Activated T-helper 1 cell treated with anti-CD3 and anti-CD28 coated beads, Interleukin-12 subunit alpha, Interleukin-12 subunit beta, Interleukin-2, Interleukin-4 antibody, amounts not matched to agents 30 ng/mL and 10 ng/mL and 1 ng/mL, durations not matched to agents 14 hours and 24 hours and 36 hours (primary cell): ENCODE data around the gene NKX1-2. TPM values are rescaled to one million over a fixed set of nuclear protein-coding genes. Genes with fewer than 3 reads are reported as not detected.

Experiments
- DNase-seq: peaks from one replicate; pipeline ENCODE4 v3.0.0; 2021; ENCODE audit warnings: low spot score
- H3K27ac Mint-ChIP-seq: one replicate; pipeline ENCODE4 v1.8.0; 2021; ENCODE audit warnings: mild to moderate bottlenecking, mixed read lengths
- H3K27me3 Mint-ChIP-seq: one replicate; pipeline ENCODE4 v1.8.0; 2022; ENCODE audit warnings: mild to moderate bottlenecking, moderate library complexity, mixed read lengths; ENCODE audit not compliant: insufficient read depth
- H3K36me3 Mint-ChIP-seq: one replicate; pipeline ENCODE4 v1.8.0; 2021; ENCODE audit warnings: low read depth, mixed read lengths
- H3K4me1 Mint-ChIP-seq: one replicate; pipeline ENCODE4 v1.8.0; 2021; ENCODE audit warnings: low read depth, mixed read lengths
- H3K4me3 Mint-ChIP-seq: one replicate; pipeline ENCODE4 v1.8.0; 2021; ENCODE audit warnings: mild to moderate bottlenecking, moderate library complexity, mixed read lengths
- H3K9me3 Mint-ChIP-seq: one replicate; pipeline ENCODE4 v1.8.0; 2021; ENCODE audit warnings: mixed read lengths
- intact Hi-C: fragments of 100-400 bp; cut with micrococcal nuclease; formaldehyde crosslinking; loops from one replicate; pipeline ENCODE4 v1.15.1; 2024
- total RNA-seq: library from RNA; stranded (reverse); gene quantifications from 2 replicates; pipeline ENCODE4 v1.2.3, GENCODE V29; 2022

NKX1-2 gene
- total RNA-seq, 1 donor from 2014 or later, result not detected

DNA sequence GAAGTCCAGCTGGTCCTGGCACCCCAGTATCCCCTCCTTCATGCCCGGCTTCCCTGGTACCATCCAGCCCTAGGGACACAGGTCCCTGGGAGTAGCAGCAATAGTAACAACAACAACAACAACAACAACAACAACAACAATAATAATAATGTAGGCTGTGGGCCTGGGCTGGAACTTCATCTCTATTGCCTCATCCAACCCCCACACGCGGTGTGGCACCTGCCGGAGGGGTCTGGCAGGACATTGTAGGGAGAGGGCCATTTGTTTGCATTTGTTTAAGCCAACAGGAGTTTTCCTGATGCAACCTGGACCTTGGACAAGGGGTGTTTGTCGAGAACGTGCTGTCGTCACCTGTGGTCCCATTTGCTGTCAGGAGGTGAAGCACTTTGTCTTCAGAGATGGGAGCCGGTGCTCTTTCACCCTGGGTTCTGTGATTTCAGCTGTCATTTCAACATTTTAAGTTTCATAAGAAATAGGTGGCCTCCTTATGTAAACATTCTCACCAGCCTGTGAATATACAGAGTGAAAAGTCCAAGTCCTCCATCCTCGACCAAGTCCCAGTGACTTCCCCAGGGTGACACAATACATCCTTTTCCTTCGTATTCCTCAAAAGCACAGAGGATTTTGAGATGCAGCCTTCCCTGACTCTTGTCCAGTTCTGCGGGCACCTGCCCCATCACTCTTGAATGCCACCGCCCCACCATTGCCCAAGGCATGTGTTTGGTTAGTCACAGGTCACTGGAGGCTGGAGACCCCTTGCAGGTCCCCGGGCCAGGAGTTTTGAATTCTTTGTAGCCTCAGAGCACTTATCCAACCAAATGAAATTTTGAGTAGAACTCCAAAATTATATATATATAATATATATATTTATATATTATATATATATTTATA is 21.0 kb upstream of the NKX1-2 start:
- H3K4me1 Mint-ChIP-seq, result peaks cover 5% of the 10 kb centered on the region

DNA sequence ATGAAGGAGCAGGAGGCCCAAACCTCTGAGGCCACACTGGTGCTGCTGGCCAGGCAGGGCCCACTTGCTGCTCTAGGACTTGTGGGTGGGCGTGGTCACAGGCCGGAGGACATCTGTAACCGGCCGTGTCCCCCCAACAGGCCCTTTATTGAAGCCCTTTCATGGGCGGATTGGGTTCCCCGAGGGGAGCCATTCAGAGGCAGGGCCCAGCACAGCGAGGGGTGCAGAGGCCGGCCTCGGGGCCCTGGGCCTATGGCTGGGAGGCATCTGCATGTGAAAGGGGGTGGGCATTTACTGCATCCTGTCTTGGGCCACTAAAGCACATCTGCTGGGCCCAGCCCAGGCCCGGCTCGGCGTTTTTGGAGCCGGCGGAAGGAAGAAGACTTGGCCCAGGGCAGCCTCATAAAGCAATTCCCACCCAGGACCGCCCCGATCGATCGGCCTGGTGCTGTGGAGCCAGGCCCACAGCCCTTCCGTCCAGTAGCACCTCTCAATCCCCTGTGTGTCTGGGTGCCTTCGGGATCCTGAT is 20.2 kb upstream of the NKX1-2 start:
- Mint-ChIP-seq H3K36me3 (no peaks in the 10 kb centered on the region), H3K4me1 (peaks cover 12% of the 10 kb centered on the region), H3K9me3 (no peaks in the 10 kb centered on the region), H3K4me3 (no peak overlapping the region), H3K27ac (no peak overlapping the region), H3K27me3 (peaks cover 2% of the 10 kb centered on the region)
- intact Hi-C loops, result no loop called here
- DNase-seq, result no peak

More for the DNA sequence above, 21.0 kb upstream of the NKX1-2 start:
- no peak for DNase-seq
- H3K27ac Mint-ChIP-seq, result no peak overlapping the region
- H3K9me3 Mint-ChIP-seq, result no peaks in the 10 kb centered on the region
- intact Hi-C loops, result no loop called here
- peaks cover 2% of the 10 kb centered on the region for H3K27me3 Mint-ChIP-seq
- H3K36me3 Mint-ChIP-seq, result no peaks in the 10 kb centered on the region
- H3K4me3 Mint-ChIP-seq, result no peak overlapping the region

DNA sequence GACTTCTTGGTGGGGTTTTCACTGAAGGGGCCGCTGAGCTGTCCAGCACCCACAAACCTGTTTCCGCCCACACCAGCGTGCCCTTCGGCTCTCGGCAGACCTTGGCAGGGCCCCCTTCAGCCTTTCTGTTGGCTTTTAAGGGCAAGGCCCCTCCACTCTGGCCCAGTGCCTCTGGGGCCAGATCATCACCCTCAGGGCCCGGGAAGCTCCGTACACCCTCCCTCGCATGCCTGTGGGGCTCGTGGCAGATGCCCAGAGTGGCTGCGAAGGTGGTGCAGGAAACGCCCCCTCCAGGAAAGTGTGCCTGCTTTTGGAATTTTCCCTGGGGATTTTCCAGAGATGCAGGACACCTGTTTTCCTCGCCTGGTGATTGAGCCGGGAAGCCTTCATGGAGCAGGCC is 18.8 kb upstream of the NKX1-2 start:
- Mint-ChIP-seq H3K27me3 (peaks cover 2% of the 10 kb centered on the region), H3K9me3 (no peaks in the 10 kb centered on the region), H3K27ac (no peak overlapping the region), H3K36me3 (peaks cover 3% of the 10 kb centered on the region), H3K4me3 (no peak overlapping the region), H3K4me1 (peaks cover 21% of the 10 kb centered on the region)
- no peak for DNase-seq
- intact Hi-C loops, result no loop called here

DNA sequence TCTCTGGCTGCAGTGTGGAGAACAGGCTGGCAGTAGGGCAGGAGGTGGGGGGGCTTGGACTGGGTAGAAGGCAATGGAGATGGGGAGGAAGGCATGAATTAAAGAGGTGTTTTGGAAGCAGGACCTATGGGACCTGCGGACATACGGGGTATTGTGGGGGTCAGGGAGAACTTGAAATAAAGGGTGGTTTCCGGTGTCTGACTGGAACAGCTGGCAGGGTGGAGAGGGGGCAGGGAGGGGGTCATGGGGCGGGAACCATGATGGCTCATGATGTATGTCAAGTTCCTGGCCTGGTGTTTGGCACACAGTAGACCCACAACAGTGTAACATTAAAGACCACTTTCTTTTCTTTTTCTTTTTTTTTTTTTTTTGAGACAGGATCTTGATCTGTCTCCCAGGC is 17.3 kb upstream of the NKX1-2 start:
- H3K27ac Mint-ChIP-seq, result no peak overlapping the region
- H3K4me1 Mint-ChIP-seq, result peaks cover 21% of the 10 kb centered on the region
- H3K27me3 Mint-ChIP-seq, result peaks cover 2% of the 10 kb centered on the region
- DNase-seq, result no peak
- no peaks in the 10 kb centered on the region for H3K9me3 Mint-ChIP-seq
- H3K4me3 Mint-ChIP-seq, result no peak overlapping the region
- H3K36me3 Mint-ChIP-seq, result peaks cover 3% of the 10 kb centered on the region
- intact Hi-C loops, result no loop called here

DNA sequence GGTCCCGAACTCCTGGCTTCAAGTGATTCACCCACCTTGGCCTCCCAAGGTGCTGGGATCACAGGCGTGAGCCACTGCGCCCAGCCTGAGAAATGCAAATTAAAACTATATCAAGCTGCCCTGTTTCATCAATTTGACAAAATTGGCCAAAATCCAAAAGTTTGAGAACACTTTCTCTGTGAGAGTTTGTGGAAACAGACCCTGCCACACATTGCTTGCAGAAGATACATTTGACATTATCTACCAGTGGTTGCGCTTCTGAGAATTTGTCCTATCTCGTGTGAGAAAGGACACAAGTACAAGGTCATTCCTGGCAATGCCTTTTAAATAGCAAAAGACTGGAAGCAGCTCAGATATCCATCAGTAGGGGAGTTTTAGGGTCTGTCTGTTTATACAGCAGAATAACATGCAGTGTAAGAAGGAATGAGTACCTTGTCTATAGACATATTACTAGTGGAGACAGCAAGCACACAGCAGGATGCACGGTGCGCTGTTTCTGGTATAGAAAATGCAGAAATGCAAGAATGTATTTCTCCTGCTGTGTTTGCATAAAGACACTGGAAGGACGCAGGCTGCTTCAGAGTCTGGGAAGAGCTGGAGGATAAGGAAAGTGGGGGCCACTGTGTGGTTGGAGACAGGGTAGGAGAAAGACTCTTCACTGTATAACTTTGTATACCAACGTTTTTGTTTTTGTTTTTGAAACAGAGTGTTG is 16.1 kb upstream of the NKX1-2 start:
- intact Hi-C loops, result no loop called here
- H3K27ac Mint-ChIP-seq, result no peak overlapping the region
- no peaks in the 10 kb centered on the region for H3K27me3 Mint-ChIP-seq
- H3K4me1 Mint-ChIP-seq, result peaks cover 26% of the 10 kb centered on the region
- DNase-seq, result no peak
- H3K9me3 Mint-ChIP-seq, result no peaks in the 10 kb centered on the region
- peaks cover 4% of the 10 kb centered on the region for H3K36me3 Mint-ChIP-seq
- H3K4me3 Mint-ChIP-seq, result peak overlapping the region; percentile 50

DNA sequence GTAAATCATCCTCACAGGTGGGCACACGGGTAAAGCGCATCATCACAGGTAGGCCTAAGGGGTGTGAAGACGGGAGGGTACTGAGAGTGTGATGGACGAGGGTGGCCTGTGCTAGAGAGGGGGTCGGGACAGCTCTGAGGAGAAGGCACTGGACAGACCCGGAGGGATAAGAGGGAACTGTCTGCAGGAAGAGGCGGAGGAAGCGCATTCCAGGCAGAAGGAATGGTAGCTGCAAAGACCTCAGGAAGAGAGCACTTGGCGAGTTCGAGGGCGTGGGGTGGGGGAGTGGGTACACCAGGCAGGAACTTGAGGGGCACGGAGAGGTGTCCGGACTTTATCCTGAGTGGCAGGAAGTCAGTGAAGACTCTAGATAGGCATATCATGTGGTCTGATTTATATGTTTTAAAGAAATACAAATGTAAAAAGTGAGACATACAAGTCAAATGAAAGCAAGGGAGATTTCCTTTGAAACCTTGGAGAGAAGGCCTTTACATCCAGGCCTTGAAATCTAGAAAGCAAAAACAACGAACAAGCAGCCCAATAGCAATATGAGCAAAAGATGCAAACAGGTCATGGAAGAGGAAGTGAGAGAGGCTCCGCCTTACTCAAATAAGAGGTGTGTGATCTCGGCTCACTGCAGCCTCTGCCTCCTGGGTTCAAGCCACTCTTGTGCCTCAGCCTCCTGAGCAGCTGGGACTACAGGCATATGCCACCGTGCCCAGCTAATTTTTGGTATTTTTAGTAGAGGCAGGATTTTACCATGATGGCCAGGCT is 15.4 kb upstream of the NKX1-2 start:
- Mint-ChIP-seq H3K27me3 (peaks cover 1% of the 10 kb centered on the region), H3K9me3 (no peaks in the 10 kb centered on the region), H3K4me1 (peaks cover 26% of the 10 kb centered on the region), H3K27ac (peak overlapping the region; percentile 57), H3K36me3 (peaks cover 4% of the 10 kb centered on the region), H3K4me3 (peak overlapping the region; percentile 50)
- intact Hi-C loops, result no loop called here
- no peak for DNase-seq

DNA sequence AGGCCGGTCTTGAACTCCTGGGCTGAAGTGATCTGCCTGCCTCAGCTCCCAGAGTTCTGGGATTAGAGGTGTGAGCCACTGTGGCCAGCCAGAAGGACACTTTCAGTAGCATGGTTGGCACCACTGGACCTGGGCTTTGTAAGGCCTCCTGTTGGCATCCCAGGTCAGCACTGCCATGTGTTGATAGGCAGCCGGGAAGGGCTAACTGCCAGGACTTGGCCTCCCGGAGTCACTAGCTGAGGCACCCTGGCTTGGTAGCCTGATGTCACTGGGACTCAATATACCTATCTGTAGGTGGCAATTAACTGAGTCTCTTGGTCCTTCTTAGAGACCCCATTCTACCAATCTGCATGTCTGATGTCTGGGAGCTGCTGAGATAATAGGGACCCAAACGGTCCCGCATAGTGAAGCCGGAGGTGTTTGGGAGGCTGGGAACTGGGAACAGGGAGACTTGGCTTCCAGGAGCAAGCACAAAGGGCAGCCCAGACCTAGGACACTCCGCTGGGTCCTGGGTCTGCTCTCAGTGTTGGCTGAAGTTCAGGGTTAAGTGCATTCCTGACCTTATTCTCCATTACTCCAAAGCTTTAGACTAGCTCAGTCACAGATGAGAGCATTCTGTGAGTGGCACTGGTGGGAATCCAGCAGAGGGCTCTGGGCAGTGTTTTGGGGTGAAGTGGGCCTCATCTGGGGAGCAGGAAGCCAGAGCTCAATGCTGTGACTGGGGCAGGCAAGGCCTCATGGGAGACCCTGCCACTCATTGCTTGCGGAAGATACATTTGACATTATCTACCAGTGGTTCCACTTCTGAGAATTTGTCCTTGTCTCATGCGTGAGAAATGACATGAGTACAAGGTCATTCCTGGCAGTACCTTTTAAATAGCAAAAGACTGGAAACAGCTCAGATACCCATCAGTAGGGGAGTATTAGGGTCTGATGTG is 14.5 kb upstream of the NKX1-2 start:
- DNase-seq, result no peak
- no peaks in the 10 kb centered on the region for H3K9me3 Mint-ChIP-seq
- intact Hi-C loops, result loop anchor here (5.0 kb wide), 4 partner anchors 232 to 1457 kb away; partner anchors contain the start of genes ACADSB, BUB3, EEF1AKMT2 and IKZF5

DNA sequence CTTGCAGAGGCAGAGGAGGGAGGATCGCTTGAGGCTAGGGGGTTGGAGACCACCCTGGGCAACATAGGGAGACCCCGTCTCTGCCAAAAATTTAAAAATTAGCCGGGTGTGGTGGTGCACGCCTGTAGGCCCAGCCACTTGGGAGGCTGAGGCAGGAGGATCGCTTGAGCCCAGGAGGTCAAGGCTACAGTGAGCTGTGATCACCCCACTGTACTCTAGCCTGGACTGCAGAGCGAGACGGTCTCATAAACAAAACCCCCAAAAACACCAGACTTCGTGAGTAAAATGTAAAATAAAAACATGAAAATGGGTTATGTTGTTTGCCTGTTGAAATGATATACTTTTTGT is 12.5 kb upstream of the NKX1-2 start:
- peaks cover 26% of the 10 kb centered on the region for H3K4me1 Mint-ChIP-seq
- no peak for DNase-seq
- H3K27me3 Mint-ChIP-seq, result peaks cover 11% of the 10 kb centered on the region
- H3K36me3 Mint-ChIP-seq, result peaks cover 4% of the 10 kb centered on the region
- peak overlapping the region; percentile 61 for H3K27ac Mint-ChIP-seq
- no peaks in the 10 kb centered on the region for H3K9me3 Mint-ChIP-seq
- intact Hi-C loops, result loop anchor here (5.0 kb wide), 4 partner anchors 230 to 1455 kb away; partner anchors contain the start of genes ACADSB, BUB3, EEF1AKMT2 and IKZF5
- peak overlapping the region; percentile 87 for H3K4me3 Mint-ChIP-seq

More for the DNA sequence above, 14.5 kb upstream of the NKX1-2 start:
- Mint-ChIP-seq H3K27me3 (peaks cover 1% of the 10 kb centered on the region), H3K4me1 (peaks cover 26% of the 10 kb centered on the region), H3K36me3 (peaks cover 4% of the 10 kb centered on the region), H3K4me3 (peak overlapping the region; percentile 50), H3K27ac (peak overlapping the region; percentile 57)

DNA sequence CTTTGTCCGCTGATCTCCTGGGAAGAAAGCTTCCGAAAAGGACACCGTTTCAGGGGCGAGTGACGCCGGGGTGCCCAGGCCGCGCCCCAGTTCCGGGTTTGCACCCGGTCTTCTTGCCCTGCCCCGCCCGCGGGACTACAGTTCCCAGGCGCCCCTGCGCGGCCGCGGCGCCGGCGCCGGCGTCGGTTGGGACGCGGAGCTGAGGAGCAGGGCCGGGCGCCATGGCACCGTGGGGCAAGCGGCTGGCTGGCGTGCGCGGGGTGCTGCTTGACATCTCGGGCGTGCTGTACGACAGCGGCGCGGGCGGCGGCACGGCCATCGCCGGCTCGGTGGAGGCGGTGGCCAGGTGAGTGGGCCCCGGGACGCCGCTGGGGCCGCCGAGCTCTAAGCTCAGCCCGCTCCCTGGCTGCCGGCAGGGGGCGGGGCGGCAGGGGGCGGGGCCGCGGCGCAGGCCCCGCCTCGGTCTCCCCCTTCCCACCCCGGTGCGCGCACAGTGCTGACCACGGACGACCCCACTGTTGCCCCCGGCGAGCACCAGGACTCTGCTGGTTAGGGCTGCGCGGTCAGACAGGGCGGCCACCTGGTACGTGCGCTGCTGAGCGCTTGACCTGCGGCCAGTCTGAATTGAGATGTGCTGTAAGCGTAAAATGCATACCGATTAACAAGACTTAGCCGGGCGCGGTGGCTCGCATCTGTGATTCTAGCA is 12.0 kb upstream of the NKX1-2 start, which contains the start of gene LHPP:
LHPP (plus strand) TSS at position 182 of the 706 bp plus-strand sequence; CDS start at position 222, 40 bp downstream.
- Mint-ChIP-seq H3K27me3 (peaks cover 13% of the 10 kb centered on the region), H3K4me1 (peaks cover 26% of the 10 kb centered on the region), H3K9me3 (no peaks in the 10 kb centered on the region), H3K36me3 (peaks cover 4% of the 10 kb centered on the region), H3K27ac (peak within 1 kb of the TSS; percentile 98), H3K4me3 (peak within 1 kb of the TSS; percentile 87)
- peak; percentile 86 for DNase-seq
- intact Hi-C loops, result loop anchor here (1.0 to 5.0 kb wide), 9 partner anchors 42 to 1454 kb away; partner anchors contain the start of genes ACADSB, BUB3, EDRF1 and EEF1AKMT2

DNA sequence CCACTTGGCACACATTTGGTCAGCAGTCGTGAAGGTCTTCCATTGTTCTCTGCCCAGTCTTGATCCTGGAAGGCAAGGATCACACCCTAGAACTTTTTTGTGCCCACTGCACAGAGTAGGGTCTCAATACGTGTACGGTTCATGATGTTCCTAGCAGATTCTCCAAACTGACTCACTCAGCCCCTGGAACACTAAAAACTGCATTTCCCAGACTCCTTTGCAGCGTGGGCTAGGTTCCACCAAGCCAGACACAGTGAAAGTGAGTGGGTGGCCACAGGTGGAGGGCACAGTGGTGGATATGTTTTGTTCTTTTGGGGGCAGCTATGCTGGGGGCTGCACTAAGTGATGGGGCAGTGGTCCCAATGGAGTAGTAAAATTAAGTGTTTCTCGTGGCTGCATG is 10.3 kb upstream of the NKX1-2 start:
- H3K4me3 Mint-ChIP-seq, result peak overlapping the region; percentile 53
- H3K27me3 Mint-ChIP-seq, result peaks cover 22% of the 10 kb centered on the region
- DNase-seq, result no peak
- H3K4me1 Mint-ChIP-seq, result peaks cover 15% of the 10 kb centered on the region
- no peaks in the 10 kb centered on the region for H3K9me3 Mint-ChIP-seq
- intact Hi-C loops, result loop anchor here (2.0 to 5.0 kb wide), 7 partner anchors 71 to 1453 kb away; partner anchors contain the start of genes ACADSB, BUB3, EDRF1 and EEF1AKMT2
- H3K27ac Mint-ChIP-seq, result no peak overlapping the region
- H3K36me3 Mint-ChIP-seq, result peaks cover 4% of the 10 kb centered on the region

DNA sequence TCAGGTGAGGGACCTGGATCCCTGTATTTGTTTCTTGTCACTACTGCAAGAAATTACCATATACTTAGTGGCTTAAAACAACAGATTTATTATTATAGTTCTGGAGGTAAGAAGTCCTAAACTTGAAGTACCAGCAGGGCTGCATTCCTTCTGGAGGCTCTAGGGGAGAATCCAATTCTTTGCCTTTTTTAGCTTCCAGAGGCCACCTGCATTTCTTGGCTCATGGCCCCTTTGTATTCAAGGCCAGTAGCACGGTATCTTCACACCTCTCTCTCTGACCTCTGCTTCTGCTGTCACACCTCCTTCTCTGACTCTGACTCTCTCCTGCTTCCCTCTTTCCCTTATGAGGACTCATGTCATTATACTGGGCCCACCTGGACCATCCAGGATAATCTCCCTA is 9.6 kb upstream of the NKX1-2 start:
- Mint-ChIP-seq H3K4me3 (no peak overlapping the region), H3K27me3 (peaks cover 30% of the 10 kb centered on the region), H3K4me1 (peaks cover 8% of the 10 kb centered on the region), H3K27ac (no peak overlapping the region), H3K9me3 (no peaks in the 10 kb centered on the region), H3K36me3 (peaks cover 1% of the 10 kb centered on the region)
- intact Hi-C loops, result no loop called here
- no peak for DNase-seq
